HG03469 (cell line): ENCODE results near the gene CTBP2.

Experiments
- ATAC-seq: cut with Tn5 transposase; IDR thresholded peaks from one replicate; pipeline ENCODE4 v1.9.1; 2021; ENCODE audit warnings: mild to moderate bottlenecking, moderate library complexity, moderate number of reproducible peaks; ENCODE audit not compliant: unreplicated experiment

The CTBP2 gene

DNA sequence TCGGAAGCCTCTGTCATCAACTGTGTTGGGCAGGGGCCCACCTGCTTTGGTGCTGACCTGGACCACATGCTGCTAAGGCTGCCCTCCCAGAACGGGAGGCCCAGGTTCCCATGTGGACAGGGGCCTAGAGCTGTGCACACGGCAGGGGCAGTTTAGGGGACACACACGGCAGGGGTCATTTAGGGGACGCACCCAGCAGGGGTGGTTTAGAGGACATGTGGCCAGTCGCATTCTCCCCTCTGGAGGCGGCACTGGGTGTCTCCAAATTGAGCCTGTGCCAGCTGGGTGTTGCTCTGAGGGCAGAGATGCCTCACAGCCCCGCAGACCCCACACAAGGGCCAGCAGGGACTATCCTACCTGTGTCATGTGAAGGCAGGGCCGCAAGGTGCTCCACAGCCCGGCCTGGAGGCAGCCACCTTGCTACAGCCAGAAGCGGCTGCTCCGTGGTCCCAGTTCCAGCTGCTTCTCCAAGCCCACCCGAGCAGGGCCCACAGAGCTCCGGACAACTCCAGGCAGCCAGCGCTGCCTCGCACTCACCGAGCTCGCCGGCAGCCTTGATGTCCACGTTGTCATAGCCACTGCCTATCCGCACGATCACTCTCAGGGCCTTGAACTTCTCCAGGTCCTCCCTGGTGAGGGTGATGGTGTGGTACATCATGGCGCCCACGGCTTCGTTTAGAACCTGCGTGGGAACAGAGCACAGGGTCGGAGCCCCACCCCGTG is 157.8 kb downstream of the CTBP2 start:
- ATAC-seq = no peak

GRCh38 chr10:125002047-125002422 is 158.3 kb downstream of the CTBP2 start:
- no peak for ATAC-seq

DNA sequence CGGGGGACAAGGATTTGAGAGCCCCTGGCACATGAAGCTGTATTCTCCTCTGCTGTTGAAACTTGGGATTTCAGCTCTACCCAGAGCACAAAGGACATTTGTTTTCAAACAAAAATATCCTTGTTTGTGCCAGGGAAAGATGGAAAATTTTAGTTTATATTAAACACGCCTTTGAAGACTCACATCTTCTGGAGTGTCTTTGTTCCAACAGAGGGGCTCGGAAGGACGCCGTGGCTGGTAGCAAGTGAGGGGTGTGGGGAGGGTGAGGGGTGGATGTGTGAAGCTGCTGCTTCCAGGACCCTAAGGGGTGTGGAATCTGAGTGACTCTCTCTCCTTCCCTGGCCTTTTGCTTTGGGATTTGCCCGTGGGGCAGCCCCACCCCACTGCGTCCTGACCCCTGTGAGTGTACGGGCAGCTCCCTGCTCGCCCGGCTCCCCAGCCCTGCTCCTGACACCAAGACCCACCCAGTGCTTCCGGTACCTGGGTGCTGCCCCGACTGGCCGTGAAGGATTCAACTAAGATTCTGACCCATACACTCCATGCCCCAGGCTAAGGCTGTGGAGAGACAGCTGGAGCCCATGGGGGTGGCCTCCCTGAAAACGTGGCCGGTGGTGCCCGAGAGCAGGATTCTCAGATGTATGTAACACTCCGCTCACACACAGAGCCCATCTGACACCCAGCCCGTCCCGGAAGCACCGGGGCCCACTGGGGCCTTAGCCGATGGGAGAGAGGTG is 158.9 kb downstream of the CTBP2 start:
- no peak for ATAC-seq

DNA sequence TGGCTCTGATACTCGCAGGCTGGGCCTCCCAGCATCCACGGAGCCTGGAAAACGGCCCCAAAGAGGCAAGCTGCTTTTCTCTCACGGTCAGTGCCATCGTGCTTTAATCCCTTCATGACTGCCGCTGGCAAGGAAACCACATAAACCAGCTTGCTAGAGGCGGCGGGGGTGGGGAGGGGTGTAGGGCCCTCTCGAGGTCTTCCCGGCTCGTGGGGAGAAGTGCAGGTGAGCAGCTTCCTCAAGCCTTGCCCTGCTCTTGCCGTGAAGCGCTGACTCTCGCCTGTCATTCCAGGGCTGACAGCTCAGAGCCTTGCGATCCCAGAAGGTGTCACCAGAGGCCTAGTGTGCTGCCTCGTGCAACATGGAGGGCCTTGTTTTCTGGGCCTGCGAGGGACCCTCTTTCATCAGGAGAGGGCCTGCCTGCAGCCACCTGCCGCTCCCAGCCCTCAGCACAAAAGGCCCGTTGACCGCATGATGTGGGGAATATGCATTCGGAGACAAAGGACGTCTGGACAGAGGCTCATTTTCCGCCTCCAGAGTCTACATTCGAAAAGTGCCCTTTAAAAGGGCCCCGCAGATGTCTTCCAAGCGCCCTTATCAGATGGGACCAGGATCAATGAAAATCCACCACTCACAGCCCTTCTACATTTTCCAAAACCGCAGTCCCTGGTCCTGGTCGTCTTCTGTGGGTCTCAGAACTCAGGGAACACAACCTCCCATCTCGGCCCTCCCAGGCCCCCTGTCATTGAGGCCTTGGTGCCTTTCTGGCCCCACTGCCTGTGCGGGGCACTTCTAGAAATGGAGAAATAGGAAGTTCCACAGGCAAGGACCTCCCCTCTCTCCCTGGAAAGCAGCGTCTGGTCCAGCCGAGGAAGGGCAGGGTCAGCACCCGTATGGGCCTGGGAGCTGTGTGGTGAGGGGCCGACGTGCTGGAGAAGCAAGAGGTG is 159.7 kb downstream of the CTBP2 start:
- no peak for ATAC-seq

DNA sequence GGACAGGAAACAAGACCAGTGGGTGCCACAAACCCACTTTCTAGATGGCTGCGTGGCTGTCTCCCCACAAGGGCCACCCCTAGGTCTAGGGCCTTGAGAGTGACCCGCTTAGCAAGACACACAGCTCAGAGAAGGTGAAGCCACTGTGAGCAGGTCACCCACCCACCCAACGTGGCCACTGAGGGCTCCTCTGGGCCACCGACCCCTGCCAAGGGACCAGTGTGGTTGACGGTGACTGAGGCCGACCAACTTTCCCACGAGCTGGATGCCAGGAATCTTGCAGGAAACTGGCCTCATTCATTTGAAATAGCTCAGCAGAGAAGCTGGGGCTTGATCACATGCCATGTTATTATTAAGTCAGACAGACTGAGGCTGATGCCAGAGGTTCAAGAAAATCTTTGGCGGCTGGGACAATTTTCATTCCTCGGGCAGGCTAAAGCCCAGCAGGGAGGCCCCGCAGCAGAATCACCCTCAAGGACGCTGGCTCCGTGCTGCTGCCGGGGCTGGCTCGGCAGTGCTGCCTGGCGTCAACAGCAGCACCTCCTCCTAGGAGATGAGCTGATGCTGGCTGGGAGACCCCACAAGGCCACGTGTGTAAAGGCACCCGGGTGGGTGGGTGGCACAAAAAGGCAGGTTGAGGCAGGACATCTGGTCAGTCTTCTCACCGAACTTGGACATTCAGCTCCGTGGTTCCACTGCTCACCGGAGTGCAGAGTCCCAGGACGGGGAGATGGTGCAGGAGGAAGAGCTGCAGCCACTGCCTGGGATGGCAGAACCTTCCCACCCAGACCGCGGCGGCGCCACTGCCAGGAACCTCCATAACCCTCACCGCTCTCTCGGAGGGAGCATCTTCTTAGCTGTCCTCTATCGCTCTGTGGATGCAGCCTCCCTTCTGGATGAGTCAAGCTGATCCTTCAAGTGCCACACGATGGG is 160.7 kb downstream of the CTBP2 start:
- no peak for ATAC-seq

- ATAC-seq = no peak
Measured at GRCh38 chr10:124998624-124999291, 161.6 kb downstream of the CTBP2 start.

DNA sequence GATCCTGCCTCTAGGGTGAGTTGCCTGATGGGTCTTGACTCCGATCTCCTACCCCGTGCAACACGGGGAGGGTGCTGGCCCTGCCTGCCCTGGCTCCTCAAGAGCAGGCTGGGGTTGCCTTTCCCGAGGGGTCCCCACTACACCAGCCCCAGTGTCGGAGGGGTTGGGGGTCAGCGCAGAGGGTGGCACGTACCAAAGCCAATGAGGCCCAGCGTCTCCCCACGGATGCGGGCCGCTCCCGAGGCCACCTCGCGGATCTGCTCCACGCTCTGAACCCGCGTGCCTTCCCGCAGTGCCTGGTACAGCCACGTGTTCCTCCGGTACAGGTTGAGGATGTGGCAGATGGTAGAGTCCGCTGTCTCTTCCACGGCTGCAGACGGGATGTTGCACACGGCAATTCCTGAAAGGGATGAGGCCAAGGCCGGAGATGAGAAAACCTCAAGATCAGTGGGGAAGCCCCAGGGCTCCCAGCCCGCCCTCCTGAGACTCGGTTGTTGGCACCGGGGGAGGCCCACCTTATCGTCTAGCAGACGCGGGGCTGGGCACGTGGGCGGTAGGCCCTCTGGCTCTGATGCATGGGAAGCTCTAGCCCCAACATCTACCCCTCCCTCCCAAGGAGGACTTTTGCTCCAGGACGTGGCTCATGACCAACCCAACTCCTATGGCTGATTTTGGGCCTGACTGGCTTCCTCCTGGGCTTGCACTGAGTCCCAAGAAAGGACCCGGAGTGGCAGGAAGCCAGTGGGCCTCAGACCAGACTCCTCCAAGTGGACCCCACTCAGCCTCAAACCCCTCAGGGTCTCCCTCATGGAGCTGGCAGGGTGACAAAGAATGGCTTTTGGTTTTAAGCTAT is 162.4 kb downstream of the CTBP2 start:
- no peak for ATAC-seq

- ATAC-seq = no peak
Measured at GRCh38 chr10:124997306-124997705, 163.1 kb downstream of the CTBP2 start.

DNA sequence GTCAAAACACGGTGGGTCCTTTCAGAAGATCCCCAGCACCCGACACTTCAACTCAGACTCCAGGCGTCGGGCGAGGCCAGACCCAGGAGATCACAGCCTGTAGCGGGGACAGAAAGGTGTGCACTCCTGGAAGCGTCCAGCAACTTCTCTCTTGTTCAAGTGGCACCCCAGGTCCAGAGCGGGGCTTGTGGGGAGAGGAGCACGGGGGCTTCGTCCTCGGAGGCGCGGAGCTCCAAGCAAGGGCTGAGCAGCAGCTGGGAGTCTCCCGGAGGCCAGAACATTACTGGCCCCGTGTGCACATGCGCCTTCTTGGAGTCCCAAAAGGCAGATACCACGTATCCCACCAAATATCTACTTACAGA is 163.5 kb downstream of the CTBP2 start:
- no peak for ATAC-seq

DNA sequence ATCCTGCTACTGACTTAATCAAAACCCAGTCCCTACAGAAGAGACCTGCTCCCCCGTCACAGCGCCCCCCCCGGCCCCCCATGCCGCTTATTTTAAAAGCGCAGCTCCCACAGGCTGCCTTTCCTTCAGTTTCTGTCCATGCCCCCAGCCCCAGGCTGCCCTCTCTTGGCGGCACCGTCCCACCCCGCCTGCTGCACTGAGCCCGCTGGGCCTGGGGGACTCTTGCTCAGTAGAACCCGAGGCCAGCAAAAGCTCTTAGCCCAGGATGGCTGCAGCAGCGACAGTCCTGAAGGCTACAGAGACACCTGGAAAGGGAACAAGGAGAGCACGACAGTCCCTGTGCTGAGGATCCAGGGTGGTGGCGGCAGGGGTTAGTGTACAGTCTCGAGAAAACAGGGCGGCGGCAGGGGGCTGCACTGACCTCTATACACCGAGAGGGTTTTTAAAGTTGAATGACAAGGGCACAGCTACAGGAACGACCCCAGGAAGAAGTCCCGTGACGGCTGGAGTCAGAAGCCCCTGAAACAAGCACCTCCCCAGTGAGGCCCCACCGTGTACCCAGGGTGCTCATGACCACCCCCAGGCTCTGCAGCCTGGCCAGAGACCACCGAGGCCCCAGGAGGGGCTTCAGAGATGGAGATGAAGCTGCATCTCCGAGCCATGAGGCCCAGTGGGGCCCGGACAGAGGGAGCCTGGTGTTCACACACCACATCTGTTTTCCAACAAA is 164.1 kb downstream of the CTBP2 start:
- ATAC-seq = no peak

- no peak for ATAC-seq
Measured at GRCh38 chr10:124995605-124996004, 164.8 kb downstream of the CTBP2 start.

DNA sequence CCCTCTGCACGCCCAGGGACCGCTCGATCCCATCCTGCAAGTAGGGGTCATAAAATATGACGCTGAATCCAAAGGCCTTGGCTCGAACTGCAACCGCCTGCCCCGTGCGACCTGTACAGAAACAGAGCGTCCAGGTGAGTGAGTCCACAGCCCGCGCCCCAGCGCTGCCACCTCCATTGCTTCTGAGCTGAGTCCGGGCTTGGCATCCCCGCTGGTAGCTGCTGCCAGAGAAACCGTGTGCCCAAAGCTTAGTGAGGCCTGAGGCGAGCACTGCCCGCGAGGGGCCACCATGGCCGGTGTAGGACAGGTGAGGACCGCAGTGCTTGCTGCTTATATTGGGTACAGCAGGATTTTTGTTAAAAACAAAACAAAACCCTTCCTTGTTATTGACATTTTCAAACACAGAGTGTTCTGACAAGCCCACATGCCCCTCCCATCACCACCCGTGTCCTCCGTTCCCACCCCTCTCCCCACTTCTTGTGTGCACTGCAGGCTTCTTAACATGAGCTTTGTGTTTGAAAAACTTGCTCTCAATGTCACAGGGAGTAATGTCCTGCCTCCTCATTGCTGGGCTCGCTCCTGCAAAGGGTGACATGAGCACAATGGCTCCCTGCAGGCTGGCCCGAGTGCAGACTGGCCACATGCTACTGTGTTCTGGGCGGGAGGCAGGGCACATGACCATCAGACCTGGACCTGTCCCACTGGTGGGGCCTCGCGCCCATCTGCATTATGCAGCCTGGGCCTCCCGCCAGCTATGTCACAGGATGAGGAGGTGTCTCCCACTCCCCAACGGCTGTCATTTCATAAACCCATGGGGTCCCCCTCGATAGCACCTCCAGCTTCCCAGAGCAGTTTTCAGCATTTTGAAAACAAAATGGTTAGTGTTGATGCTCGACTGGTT is 165.5 kb downstream of the CTBP2 start:
- no peak for ATAC-seq

DNA sequence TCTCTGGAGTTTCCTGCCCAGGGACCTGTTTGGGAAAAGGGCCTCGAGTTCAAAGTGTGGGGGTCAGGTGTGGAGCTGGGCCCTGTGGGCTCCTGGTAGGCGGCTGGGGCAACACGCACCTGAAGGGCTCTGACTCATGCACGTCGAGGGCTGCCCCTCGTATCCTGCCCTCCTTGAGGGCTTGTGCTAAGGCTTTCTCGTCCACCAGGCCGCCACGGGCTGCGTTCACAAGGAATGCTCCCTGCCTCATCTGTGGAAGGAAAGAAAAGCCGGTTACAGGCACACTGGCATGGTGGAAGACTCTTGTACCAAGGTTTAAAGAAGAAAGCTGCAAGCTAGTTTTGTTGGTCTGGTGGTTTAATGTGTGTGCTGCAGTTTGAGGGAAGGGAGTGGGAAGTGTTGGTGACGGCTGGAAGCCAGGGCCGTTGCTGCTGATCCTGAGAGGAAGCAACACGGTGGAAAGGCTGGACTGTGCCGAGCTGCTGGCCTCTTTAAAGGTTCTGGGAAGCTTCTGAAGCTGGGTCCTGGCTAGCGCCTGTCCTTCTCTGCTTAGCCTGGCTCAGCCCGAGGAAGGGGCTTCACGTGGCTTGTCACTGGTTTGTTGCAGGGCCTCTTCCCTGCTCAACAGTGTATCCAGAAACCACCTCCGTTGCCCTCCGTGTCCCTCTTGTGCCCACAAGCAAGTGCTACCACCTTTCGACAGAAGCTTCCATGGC is 166.5 kb downstream of the CTBP2 start:
- ATAC-seq = no peak

DNA sequence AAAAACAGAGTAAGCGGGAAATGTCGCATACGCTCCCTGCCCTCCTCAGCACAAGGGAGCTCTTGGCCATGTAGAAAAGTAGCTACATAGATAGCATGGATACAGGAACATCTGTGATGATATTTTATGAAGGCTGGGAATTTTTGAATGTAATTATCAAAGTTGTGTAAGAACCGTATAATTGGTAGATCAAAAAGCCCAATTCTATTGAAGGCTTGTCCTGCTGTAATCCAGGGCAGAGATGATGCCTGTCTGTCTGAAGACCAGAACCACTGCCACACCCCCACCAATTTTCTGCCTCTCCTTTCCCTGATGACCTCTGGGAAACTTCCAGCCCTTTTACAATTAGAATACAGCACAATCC is 167.0 kb downstream of the CTBP2 start:
- no peak for ATAC-seq

GRCh38 chr10:124992462-124993344 is 167.7 kb downstream of the CTBP2 start:
- peak; percentile 49 for ATAC-seq

DNA sequence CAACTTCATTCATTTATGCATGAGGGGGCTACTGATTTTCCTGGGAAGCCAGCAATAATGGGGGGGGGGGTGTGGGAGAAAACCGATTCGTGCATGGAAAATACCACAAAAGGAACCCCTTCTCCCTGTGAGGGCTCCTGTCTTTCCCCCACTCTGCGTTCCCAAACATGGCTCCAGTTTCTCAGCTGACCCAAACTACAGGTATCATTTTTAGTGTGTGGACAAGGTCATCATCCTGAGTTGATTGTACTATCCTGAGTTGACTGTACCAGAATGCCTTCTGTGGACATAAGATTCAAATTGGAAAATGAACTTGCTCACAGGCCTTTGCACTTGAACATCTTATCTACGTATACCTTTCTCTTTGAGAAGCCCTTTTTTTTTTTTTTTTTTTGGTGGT is 168.5 kb downstream of the CTBP2 start:
- no peak for ATAC-seq
